B cell (primary cell): ENCODE data around the gene WDHD1.

ENCODE experiments used
- CTCF ChIP-seq: fragments of 200-600 bp; IDR thresholded peaks from one replicate; pipeline ENCODE4 v1.8.0; 2022; ENCODE audit warnings: antibody characterized with exemption, mild to moderate bottlenecking
- EZH2 ChIP-seq: IDR thresholded peaks from 2 replicates; pipeline ENCODE4 v1.6.1; 2012; ENCODE audit warnings: borderline replicate concordance, low read depth, mild to moderate bottlenecking, moderate library complexity, low read length; ENCODE audit not compliant: insufficient read depth, poor library complexity, severe bottlenecking

- no peak for TF ChIP-seq CTCF
- no peak for TF ChIP-seq EZH2
Measured at GRCh38 chr14:55054098-55054497, 27.2 kb upstream of the WDHD1 start.
